M059J (cell line): ENCODE data around the gene HBP1. TPM values are rescaled to one million over a fixed set of nuclear protein-coding genes. Genes with fewer than 3 reads are reported as not detected.
"Not testable (repeated sequence)": the region's sequence is repeated elsewhere in the genome, so short reads cannot be mapped to it uniquely, and the experiment has no call there.

Source experiments
- DNase-seq: peaks from one replicate; pipeline ENCODE4 v3.0.0-alpha.2; 2012; ENCODE audit warnings: low read depth
- total RNA-seq: library from RNA; depleted of rRNA; stranded (reverse); fragments of >200 nt; shearing (Covaris generic); gene quantifications from 2 replicates; pipeline ENCODE4 v1.2.3, GENCODE V29; 2014; rRNA removed

Gene HBP1, protein sequence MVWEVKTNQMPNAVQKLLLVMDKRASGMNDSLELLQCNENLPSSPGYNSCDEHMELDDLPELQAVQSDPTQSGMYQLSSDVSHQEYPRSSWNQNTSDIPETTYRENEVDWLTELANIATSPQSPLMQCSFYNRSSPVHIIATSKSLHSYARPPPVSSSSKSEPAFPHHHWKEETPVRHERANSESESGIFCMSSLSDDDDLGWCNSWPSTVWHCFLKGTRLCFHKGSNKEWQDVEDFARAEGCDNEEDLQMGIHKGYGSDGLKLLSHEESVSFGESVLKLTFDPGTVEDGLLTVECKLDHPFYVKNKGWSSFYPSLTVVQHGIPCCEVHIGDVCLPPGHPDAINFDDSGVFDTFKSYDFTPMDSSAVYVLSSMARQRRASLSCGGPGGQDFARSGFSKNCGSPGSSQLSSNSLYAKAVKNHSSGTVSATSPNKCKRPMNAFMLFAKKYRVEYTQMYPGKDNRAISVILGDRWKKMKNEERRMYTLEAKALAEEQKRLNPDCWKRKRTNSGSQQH
- 61.5 and 73.1 TPM in 2 replicates for total RNA-seq

DNA sequence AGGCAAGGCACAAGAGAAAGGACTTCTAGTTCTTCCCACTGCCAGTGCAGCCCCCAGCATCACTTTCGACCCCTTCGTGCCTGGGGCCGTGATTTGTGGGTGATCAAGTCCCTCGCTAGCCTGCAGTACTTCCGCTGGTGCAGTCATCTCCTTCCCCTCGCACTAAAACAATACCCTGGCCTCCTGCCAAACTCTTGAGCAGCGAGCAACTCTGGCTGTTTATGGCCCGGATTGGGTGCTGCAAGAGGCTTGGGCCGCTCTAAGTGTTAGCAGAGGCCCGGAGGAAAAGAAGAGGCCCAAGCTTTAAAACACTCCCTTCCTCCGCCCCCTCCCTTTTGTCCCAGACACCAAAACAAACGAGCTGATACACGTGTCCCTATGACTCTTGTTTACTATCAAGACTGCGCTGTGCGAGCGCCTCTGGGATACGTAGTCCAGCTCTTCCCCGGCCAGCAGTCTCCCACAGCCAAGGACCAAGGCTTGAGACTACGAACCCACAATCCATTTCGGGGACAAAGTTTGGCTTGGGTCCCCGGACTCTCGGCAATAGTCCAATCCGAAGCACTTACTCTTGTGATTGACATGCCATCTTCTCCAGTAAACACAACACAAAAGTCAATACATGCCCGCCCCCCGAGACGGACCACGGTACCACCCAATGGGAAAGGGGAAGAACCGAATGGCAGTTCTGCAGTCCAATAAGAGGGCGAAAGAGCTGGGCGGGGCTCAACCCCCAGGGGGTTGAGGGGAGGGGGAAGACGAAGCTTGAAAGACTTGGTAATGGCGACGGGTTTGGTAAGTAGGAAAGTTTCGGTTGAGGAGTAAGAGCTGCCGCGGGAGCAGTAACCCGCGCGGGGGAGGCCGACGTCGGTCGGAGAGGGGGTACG is at the start of gene HBP1:
Gene HBP1 (plus strand): TSS at position 771 of the 887 bp plus-strand sequence. CDS start 10,891 bp downstream, outside the sequence.
- DNase-seq = peak; percentile 100

DNA sequence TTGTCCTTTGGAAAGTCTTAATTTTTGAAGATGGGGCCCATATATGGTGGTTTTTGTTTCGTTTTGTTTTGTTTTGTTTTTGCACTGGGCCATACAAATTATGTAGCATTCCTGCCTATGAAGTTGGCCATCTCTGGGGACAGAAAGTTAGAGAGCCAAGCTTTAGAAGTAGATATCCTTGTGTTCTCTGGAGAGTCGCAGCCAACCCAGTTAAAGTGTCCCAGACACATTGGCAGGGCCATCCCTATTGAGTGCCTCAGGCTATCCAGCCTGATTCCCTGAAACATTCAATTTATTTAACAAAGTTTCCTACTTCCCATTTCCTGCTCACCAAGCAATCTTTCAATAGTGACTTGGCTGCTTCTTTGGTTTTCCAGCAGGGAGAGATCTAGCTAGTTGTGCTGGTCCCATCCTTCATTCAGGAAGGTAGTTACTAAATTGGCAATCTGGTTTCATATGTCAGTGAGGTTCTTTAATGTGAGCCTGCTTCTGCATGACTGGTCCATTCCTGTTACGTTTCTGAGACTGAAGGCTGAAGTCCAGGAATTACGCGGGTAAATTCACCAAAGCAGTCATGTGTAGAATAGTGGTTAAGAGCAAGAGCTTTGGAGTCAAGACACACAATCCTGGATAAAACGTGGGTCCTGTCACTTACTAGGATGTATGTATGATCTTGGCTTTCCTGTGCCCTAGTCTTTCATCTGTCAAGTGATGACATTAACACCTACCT is 49.3 kb upstream of the HBP1 start:
- DNase-seq = peak; percentile 31

DNA sequence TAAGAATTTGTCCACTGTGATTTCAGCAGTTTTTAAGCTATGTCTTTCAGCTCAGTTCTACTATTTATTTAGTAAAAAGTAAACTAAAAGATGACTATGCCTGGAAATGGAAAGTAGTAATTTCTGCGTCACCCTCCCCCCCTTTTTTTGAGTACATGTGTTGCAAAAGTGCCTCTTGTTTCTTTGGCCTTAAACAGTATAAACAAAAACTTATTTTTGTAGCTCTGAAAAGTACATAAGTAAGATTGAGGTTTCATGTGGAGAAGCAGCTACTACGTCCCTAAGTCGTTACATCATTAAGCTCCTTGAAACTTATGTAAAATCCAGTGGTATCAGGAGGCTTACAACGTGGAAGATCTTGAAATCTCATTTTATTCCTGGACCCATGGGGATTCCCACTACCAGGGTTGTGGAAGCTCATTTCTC is 46.3 kb upstream of the HBP1 start:
- DNase-seq = no peak

DNA sequence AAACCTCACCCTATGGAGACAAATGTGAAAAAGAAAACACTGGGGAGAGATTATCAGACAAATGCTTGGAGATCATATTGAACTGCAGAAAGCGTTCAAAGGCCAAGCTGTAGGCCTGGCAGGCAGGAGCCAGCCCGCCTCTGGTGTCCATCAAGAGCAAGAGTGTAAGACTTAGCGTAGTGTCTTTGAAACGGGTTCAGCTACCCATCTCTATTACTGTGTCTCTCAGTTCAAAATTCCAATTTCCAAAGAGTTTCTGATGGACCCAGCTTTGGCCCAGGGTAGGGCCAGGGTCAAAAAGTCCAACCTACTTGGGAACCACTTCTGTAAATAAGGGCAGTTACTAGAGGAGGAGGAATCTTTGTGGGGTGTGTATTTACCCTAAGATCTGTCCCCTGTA is 45.4 kb upstream of the HBP1 start:
- no peak for DNase-seq

DNA sequence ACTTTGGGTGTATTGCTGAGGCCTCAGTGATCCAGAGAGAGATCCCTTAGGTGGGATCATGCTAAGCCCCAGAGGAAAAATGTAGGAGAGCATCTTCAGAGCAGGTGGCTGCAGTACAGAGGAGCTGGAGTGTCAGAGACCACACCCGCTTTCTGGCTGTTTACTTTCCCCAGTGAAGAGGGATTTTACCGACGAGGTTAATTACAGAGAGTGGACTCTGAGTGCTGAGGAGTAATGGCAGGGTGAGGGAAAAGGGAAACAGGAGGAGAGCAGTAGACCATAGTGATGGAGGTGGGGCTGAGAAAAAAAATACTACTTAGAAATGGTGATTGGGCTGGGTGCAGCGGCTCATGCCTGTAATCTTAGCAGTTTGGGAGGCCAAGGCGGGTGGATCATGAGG is 43.3 kb upstream of the HBP1 start:
- no peak for DNase-seq

DNA sequence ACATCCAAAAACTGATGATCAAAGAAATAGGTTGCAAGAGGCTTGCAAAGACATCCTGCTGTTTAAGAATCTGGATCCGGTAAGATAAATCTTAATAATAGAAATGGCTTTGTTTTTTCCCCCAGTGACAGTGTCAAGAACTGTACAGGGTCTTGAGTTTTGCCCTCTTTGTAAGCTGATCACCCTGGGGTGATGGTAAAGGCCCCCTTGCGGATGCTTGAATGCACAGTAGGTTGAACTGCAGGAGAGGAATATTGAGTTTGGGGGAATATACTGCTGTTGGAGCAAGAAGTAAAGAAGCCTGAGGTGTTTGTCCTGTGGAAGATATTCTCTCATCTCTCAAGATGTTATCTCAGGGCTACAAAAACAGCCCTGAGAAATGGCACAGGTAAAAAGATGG is 40.6 kb upstream of the HBP1 start:
- DNase-seq = no peak

DNA sequence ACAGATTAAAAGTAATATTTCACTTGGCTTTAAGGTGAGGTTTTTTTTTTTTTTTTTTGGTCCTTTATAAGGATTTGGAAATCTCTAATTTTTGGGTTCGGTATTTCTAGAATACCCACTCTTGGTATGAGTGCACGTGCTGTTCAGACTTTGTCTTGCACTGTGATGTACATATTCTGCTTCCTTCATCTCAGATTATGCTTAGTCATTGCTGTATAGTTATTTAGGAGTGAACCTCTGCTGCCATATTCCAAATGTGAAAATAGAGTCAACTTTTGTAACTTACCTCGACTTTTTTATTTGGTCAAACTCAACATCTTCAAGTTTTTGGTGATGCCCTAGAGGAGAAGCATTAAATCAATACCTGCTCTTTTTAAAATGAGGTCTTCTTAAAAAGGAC is 40.1 kb upstream of the HBP1 start:
- DNase-seq = no peak

DNA sequence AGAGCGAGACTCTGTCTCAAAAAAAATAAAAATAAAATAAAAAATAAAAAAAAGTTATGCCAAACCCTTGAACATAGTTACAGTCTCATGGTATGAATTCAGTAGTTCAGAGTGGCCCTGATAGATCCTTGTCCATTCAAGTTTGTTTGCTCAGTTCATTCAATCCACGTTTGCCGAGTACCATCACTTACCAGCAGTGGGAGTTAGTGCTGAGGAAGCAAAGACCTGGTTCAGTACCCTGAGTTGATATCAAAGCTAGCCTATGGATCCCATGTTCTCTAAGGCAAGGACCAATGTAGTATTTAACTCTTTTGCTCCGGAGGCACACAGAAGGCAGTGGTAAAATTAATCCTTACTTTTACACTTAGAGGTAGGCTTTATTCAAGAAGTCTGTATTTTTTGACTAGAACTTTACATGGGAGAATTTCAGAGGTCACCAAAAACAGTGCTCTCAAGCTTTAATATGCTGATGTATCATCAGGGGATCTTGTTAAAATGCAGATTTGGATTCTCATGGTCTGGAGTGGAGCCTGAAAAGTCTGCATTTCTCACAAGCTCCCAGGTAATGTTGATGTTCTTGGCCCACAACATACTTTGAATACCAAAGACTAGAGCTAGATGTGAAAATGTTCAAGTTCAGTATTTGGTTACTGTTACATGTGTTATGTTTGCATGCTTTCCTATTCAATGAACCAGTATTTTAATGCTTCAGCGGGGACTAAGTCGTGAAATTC is 38.1 kb upstream of the HBP1 start:
- no peak for DNase-seq

DNA sequence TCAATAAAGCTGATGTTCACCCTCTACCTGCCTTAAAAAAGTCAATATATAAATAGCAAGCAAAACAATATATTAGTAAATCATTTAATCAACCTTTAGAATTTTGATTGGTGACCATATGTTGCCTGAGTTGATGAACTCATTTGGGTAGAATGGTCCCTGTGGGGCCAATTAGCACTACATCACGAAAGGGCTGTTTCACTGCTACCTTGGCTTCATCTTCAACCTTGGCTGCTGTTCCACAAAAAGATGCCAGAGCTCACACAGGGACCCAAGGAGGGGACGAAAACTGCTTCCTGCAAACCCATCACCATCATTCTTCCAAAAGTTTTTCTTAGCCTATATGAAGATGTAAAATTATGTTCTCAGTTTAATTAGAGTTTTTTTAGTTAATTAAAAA is 35.4 kb upstream of the HBP1 start:
- no peak for DNase-seq

DNA sequence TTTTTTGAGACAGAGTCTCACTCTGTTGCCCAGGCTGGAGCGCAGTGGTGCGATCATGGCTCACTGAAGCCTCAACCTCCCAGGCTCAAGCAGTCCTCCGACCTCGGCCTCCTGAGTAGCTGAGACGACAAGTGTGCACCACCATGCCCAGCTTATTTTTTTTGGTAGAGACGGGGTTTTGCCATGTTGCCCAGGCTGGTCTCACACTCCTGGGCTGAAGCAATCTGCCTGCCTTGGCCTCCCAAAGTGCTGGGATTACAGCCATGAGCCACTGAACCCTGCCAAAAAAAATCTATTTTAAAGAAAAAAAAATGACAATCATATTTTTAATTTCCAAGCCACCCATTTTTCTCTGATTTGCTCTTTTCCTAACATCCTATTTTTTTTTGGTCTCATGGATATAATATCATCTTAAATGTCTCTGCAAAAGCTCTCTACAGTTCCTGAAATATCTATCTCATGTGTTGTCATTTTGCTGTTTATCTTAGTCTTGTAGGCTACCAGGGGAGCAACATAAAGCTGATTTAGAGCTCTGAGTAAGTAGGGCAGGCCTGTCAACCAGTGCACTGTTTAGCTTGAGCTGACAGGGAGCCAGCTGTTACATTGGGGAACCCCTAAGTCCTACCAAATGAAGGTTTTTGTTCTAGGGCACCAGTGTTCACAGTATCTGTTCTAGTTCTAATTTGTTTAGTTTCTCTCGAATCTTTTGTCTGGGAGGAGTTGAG is 29.9 kb upstream of the HBP1 start:
- no peak for DNase-seq

DNA sequence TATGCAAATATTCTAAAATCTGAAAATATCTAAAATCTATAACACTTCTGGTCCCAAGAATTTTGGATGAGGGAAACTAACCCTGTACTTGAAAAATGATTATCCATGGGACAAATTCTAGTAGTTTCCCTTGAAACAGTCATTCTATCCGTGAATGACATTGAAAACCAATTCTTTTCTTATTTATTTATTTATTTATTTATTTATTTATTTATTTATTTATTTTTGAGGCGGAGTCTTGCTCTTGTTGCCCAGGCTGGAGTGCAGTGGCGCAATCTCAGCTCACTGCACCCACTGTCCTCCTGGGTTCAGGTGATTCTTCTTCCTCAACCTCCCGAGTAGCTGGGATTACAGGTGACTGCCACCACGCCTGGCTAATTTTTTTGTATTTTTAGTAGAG is 24.9 kb upstream of the HBP1 start:
- not testable (repeated sequence) for DNase-seq

DNA sequence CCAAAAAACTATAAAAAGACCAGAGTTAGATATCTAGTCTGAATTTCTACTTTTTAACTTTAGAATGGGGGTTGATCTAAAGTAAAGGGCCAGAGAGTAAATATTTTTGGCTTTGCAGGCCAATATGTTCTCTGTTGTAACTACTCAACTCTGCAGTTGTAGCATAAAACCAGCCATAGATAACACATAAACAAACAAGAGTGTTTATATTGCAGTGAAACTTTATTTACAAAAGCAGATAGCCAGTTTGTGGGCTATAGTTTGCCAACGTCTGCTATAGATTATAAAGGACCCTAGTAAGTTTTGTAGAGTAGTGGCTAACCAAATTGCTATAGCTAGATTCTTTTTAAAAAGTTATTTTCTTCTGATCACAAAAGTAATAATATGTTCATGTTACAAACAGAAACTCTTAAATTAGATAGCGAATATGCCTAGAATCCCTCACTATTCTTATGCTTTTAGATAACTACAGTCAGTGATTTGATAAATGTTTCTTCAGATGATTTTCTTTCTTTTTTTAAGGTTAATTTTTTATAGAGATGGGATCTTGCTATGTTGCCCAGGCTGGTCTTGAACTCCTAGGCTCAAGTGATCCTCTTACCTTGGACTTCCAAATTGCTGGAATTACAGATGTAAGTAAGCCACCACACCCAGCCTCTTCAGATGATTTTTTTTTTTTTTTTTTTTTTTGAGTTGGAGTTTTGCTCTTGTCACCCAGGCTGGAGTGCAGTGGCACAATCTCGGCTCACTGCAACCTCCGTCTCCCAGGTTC is 23.6 kb upstream of the HBP1 start:
- DNase-seq = no peak

DNA sequence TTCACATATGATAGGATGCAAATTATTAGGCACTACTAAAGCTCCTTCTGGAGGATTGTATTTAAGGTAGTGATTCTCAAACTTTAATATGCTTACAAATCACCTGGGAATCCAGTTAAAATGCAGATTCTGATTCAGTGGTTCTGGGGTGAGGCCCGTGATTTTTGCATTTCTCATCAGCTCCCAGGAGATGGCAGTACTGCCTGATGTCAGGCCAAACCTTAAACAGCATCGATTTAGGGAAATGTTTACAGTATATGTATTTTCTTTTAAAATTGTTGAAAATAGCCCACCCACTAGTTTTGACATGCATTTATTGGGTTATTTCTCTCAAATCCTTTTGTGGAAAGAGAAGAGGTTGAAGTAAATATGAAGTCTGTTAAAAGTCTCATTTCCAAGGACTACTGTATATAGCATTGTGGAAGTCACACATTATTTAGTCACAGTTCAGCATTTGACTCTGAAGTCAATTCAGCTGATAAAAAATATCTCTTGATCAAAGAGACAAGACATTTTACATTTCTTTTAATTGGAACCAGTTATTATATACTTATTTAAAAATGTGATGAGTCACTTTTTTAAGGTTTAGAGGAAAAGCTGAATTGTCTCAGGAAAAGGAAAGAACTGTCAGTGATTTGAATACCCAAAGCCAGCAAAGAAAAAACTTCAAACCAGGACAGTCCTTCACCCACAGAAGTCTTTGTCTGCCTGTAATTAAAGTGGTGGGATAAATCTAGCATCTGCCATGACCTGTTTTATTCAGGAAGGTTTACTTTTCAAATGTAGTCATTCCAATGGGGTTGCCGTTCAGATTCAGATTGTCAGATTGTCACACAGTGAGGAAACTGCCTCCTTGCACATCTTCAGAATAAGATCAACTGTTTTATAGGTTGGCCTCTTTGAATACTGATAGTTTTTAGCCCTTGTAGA is 21.1 kb upstream of the HBP1 start:
- DNase-seq = peak; percentile 49

DNA sequence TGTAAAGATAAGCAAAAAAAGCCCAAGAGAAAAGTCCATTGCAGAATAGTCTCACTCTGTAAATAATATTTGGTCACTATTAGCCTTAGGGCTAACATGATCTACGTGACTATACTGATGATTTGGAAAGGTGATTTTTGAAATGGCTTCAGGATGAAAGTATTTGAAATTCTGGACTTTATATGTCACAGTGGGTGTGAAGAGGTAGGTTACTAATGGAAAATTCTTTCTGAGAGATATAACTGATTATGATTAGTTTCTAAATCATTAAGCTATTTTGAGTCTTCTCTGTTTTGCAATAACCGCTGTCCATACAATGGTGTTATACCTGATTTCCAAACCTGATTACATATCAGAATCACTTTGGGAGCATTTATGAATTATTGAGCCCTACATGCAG is 20.1 kb upstream of the HBP1 start:
- no peak for DNase-seq

DNA sequence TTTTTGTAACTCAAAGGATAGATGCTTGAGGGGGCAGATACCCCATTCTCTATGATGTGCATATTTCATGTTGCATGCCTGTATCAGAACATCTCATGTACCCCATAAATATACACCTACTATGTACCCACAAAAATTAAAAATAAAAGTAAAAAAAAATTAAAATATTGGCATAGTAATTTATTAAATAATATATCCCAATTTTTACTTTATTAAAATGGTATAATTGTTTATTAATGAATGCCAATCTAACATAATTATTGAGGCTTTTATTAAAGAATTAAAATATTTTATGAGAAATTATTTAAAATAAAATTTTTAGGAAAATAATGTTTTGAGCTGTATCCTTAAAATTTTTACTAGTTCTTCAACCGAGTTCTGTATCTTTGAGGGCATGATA is 18.9 kb upstream of the HBP1 start:
- DNase-seq = no peak

DNA sequence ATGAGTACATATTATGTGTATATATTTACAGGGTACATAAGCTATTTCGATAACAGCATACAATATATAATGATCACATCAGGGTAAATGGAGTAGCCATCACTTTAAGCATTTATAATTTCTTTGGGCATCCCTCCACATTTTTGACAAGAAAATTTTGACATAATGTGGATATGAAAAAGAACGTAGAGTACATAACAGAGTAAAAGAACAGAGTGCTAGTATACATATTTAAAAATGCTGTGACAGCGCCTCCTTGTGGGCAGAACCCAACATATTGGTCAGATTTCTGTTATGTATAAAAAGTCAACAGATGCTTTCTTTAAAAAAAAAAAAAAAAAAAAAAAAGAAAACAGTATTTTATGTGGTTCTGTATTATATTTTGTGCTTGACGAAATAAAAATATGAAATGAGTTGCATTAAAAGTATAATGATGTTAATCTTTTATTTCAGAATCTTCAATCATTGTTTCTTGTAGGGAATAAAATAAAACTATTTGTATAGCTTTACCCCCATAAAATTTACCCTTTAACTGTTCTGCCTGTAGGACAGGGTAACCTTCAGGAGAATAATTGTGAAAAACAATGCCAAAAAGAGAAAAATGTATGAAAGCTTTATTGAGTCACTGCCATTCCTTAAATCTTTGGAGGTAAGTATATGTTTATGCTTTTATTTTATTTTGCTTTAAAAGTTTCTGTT is 18.3 kb upstream of the HBP1 start:
- peak; percentile 72 for DNase-seq

DNA sequence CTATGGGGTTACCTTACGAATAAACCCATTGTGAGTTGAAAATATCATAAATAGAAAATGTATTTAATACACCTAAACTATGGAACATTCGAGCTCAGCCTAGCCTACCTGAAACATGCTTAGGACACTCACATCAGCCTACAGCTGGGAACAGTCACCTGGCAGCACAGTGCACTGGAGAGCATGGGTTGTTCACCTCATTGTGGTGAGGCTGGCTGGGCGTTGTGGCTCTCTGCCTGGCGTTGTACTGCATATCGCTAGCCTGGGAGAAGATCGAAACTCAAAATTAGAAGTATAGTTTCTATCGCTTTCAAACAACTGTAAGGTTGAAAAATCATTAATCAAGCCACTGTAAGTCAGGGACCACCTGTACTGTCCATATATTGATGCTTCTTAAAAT is 17.3 kb upstream of the HBP1 start:
- no peak for DNase-seq

DNA sequence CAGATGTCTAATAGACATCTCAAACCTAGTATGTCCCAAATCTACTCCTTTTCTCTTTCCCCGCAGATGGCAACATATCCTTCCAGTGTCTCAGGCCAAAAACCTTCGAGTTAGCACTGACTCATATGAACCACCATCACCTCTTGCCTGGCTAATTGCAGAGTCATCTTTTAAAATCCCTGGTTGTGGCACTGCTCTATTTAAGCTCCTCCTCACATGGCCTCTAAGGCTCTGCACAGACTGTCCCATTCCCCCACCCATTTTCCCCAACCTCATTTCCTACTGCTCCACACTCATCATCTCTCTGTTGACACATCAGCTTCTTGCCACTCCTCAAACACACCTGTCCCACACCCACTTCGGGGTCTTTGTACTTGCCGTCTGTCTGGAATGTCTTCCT is 16.8 kb upstream of the HBP1 start:
- peak; percentile 71 for DNase-seq
